Activated CD4-positive, CD25-positive, alpha-beta regulatory T cell treated with anti-CD3 and anti-CD28 coated beads, Interleukin-2, amount 50 U/mL, for 24 hours (primary cell): ENCODE results near the gene SCAANT1.

ENCODE experiments used
- ATAC-seq, 2 donors: fragments of 150-1000 bp; cut with Tn5 transposase; one replicate each; pipeline ENCODE4 v1.10.0; 2021; ENCODE audit warnings: mild to moderate bottlenecking in 1 of 2, moderate library complexity in 1 of 2

The SCAANT1 gene

DNA sequence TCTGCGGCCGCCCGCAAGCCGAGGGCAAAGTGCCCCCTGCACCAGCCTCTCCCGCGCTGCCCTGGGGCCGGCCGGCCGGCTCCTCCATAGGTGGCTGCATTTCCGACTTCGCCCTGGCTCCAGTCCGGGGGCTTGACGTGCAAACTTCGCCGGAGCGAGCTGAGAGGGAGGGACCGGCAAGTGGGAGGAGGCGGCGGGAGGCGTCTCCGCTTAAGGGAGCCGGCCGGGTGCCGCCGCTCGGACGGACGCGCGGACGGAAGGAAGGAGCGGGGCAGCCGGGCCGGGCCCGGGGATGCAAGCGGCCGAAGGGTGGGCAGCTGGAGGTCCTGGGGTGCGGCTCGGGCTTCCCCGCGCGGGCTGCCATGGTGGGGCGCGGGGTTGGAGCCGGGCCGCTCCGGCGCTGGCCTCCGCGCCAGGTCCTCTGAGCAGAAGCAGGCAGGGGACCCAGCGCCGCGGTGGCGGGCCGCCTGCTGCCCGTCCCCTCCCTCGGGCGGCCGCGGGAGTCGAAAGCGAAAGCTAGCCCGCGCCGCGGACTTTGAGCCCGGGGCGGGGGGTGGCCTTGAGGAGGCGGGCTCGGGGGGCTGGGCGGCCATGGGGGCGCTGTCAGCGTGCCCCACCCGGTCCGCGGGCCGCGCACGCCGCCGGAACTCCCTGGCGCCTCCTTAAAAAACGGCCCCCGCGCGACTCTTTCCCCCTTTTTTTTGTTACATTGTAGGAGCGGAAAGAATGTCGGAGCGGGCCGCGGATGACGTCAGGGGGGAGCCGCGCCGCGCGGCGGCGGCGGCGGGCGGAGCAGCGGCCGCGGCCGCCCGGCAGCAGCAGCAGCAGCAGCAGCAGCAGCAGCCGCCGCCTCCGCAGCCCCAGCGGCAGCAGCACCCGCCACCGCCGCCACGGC is at the start of gene SCAANT1:
SCAANT1 (minus strand) TSS at position 511 of the 895 bp plus-strand sequence.
- peak; percentile 74 to 75 for ATAC-seq

DNA sequence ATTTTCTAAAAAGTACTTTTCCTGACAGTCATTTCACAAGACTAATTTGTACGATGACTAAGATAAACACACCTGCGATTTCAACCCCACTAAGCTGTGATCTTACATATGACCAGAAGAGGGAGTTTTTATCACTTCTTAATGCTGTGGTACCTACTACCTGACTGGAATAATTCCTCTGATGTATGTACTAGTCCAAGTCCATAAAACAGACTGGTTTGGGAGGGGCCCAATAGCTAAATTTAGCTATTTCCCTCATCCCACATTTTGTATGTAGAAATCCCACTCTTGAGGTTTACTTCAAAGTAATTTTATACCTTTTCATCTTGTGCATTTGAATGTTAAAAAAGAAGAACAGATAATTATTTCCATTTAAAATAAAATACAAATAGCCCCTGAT is 49.7 kb upstream of the SCAANT1 start:
- peak; percentile 87 for ATAC-seq

DNA sequence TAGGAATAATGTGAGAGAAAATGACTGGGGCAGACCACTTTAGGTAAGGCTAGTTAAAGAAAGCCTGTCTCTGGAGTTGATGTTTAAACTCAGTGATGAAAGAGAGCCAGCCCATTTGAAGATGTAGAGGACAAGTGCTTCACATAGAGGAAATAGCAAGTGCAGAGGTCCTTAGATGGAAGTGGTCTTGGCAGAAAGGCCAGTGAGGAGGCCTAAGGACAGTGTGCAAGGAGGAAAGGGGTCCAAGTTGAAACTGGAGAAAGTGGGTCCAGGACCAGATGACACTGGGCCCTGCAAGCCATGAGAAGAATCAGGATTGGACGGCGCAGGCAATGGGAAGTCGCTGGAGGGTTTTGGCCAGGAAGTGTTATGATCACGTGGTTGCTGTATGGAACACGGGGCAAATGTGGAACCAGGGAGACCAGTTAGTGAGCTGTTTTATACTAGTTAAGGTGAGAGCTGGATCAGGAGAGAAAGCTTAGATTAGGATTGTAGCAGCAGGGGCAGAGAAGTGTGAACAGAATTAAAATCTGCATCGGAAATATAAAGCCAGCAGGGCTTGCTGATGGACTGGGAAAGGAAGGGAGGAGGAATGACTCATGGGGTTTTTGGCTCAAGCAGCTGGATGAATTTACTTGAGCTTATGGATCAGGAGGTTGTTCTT is 48.0 kb upstream of the SCAANT1 start:
- ATAC-seq = no peak

- ATAC-seq = no peak
Measured at GRCh38 chr3:63959146-63959545, 47.0 kb upstream of the SCAANT1 start.

DNA sequence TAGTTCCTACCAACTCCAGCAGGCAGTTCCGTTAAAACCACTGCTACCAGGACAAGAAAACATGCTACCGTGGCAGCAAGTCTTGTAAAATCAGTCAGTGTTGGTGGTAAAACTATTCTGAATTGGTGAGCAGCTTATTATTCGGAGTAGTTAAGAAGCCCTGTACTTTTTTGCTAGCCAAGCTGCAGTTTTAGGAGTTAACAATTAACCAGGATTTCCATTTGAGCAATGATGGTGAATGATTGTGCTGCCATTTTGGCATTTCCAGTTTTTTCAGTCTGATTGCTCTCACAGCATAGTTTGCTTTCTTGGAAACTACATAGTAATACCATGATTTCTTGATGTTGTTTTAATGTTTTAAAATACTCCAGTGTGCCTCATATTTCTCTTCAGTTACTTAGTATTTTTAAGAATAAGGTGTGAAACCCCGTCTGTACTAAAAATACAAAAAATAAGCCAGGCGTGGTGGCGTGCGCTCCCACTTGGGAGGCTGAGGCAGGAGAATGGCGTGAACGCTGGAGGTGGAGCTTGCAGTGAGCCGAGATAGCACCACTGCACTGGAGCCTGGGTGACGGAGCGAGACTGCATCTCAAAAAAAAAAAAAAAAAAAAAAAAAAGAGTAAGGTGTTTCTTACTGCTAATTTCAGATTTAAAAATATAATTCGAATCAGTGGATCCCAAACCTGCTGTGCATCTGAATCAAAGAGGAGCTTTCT is 43.8 kb upstream of the SCAANT1 start:
- no peak for ATAC-seq

GRCh38 chr3:63955036-63955650 is 43.0 kb upstream of the SCAANT1 start:
- no peak for ATAC-seq

DNA sequence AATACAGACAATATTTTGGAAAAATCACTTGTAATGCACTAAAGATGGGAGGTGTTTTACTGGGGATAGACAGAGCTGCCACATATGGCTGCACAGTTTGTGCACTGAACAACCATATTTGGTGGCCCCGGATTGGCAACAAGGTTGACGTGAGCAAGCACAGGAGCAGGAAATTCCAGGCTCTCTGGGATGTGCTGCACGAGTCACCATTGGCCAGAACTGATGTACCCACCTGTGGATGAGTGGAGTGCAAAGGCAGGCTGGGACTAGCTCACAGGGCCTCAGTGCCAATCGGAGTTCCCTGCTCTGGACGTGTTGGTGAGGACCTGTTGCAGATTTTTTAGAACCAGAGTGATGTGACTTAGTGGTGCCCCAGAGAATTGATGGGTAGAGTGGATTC is 42.0 kb upstream of the SCAANT1 start:
- no peak for ATAC-seq

DNA sequence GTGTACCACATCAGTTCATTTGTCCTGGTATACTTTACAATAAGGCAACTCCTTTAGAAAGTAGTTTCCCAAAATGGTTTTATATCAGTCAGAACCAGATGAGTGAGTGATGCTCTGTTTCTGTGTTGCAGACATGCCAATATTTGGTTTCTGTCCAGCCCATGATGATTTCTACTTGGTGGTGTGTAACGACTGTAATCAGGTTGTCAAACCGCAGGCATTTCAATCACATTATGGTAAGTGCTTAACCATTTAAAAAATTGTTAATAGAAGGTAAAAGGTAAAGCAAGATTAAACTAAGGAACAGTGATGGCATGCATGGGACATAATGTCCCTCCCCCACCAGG is 40.0 kb upstream of the SCAANT1 start:
- peak in 1 of 2 donors; percentile 57 for ATAC-seq

DNA sequence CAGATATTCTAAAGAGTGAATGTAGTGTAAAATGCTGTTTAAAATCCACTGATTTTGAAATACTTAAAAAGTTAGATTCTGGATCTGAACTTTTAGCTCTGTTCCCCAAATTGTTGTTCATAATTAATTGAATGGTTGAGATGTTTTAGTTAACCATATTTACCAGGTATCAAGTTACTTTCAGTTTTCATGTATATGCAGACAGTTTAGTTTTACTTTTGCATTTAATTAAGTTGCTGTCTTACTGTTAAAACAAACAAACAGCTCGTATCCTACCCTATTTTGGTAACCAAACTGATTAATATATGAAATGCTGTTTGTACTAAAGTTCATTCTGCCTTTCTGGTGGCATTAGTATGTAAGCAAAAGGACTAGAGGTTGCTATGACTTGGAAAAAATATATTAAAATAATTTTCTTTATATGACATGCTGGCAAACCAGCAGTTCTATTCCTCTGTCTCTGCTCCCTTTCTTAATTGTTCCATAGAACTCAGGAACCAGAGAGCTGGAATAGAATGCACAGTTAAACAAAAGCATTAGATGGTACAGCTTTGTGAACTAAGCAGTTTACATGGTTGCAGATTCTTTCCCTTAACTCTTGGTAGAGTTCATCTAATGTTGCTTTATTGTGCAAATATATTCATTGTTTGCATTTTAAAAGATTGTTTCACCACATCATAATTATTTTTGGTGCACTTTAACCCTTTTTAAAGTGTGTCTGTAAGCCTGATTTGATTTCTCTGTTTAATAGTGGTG is 39.5 kb upstream of the SCAANT1 start:
- ATAC-seq = peak; percentile 38 to 61

- ATAC-seq = no peak
Measured at GRCh38 chr3:63950698-63951097, 38.5 kb upstream of the SCAANT1 start.

- no peak for ATAC-seq
Measured at GRCh38 chr3:63949005-63949404, 36.8 kb upstream of the SCAANT1 start.

DNA sequence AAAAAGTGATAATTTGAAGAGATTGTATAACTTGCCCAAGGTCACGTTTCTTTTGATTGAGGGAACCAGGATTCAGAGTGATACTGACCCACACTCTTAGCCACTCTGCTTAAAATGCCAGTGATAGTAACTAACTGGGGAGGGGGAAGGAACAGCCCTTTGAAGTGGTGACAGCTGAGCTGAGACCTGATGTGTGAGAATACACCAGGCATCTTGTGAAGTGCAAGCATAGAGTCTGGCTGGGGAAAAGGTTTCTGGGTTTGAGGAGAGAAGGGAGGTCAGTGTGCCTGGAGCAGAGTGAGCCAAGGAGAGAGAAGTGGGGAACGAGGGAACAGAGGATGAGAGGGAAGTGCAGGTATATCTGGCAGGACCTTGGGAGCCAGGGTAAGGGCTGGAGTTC is 35.4 kb upstream of the SCAANT1 start:
- ATAC-seq = no peak

- no peak for ATAC-seq
Measured at GRCh38 chr3:63946753-63947152, 34.6 kb upstream of the SCAANT1 start.

DNA sequence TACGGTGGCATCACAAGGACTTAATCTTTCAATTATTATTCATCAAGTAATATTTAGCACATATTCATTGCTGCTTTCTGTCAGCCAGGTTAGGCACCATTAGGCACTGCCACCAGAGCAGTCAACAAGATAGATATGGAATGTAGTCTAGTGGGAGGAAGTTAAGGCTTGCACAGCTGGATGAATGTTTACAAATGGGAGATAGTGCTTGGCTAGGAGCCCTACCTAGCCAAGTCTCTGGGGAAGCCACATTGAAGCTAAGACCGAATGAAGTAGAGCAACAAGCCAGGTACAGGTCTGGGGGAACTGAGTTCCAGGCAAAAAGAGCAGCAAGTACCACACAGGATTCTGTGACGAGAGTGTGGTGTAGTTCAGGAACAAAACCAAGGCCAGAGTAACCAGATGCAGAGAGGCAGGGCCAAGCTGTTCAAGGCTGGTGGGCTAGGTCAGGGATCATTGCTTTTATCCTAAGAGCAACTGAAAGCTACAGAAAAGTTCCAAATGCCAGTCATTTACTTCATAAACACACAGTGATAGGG is 33.4 kb upstream of the SCAANT1 start:
- no peak for ATAC-seq

- ATAC-seq = no peak
Measured at GRCh38 chr3:63943678-63944077, 31.5 kb upstream of the SCAANT1 start.

GRCh38 chr3:63942528-63942927 is 30.3 kb upstream of the SCAANT1 start:
- ATAC-seq = no peak

DNA sequence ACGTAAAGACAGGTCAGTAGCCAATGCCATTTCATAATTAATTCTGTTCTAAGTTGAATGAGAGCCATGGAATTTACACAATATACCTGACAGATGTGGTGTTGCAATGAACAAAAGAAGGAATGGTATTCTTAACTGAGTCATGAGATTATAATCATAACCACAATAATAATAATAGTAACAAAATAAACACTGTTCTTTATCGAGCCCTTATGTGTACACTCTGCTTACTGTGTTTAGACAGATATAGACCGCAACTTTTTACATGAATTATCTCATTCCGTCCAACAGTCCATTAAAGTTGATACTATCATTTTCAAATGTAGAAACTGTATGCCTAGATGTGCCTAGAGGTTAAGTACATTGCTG is 28.2 kb upstream of the SCAANT1 start:
- no peak for ATAC-seq

DNA sequence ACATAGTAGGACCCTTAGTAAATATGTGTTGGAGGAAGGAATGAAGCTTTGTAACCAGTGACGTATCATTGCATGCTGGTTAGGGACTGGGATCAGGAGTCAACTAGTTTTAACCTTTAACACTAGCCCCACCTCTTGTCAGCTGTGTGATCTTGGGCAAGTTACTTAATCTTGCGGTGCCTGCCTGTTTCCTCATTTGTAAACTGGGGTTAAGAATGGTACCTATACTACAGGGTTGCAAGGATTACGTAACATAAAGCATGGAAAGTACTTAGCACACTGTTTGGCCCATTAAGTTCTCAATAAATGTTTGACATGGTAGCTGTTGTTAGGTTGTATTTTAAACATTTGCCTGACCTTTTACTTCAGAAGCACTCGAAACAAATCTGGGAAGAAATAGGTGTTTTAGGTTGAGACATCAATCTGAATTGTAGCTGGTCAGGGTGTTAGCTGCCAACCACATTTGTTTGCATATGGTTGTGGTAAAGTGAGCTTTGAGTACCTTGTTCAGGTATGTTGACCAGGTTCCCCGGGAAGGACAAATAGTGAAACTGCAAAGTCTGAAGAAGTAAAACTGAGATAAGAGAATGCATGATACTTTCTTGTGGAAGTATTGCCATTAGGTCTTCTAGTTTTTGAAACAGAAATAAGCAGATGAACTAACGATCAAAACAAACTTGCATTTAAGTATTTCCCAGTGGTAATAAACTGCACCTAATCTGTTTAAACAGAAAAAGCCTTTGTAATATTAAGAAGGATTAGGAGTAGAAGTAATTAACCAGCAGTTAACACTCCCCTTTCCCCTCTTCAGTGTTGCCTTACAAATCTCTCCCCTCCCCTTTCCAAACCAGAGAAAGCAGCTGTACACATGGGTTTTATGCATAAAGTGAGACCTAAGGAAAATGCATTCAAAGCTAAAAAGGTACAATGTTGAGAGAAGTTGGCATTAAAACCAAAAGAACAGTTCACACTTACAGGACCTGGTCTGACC is 25.8 kb upstream of the SCAANT1 start:
- no peak for ATAC-seq

- no peak for ATAC-seq
Measured at GRCh38 chr3:63936925-63937324, 24.7 kb upstream of the SCAANT1 start.

GRCh38 chr3:63934041-63934866 is 22.1 kb upstream of the SCAANT1 start:
- peak in 1 of 2 donors; percentile 49 for ATAC-seq
